Spleen (tissue), 7 donors: ENCODE data around the gene MFAP3L.

Experiments
- POLR2A ChIP-seq, 3 donors: fragments of 450-650 bp; IDR thresholded peaks; one replicate each; pipeline ENCODE4 v1.5.1; 2017; ENCODE audit warnings: antibody characterized with exemption in 3 of 3, mild to moderate bottlenecking in 1 of 3
- POLR2AphosphoS5 ChIP-seq, 3 donors: sonication (generic); formaldehyde crosslinking; IDR thresholded peaks; one replicate each; pipeline ENCODE4 v1.5.1; 2017; ENCODE audit warnings: antibody characterized with exemption in 3 of 3
- TF ChIP-seq, protein P1 (sequence below), 11 experiments: fragments of 200-600 bp in 7 of 11; fragments of 450-650 bp in 4 of 11; sonication (generic) in 4 of 11; IDR thresholded peaks in 8 of 11; conservative IDR thresholded peaks in 3 of 11; 1 replicate in 7 of 11; 2 replicates in 4 of 11; pipeline versions ENCODE4 v1.4.0 to v1.8.0; 2016 to 2021; ENCODE audit warnings: antibody characterized with exemption in 11 of 11, inconsistent platforms in 4 of 11, mild to moderate bottlenecking in 1 of 11
- donor health status: DM: no; HTN: no; CAD: no; lungs with moderate emphysema.
- donor health status: DM: no; HTN: no; CAD: no.
- donor health status: DM: no; HTN: no; CAD: no.

DNA sequence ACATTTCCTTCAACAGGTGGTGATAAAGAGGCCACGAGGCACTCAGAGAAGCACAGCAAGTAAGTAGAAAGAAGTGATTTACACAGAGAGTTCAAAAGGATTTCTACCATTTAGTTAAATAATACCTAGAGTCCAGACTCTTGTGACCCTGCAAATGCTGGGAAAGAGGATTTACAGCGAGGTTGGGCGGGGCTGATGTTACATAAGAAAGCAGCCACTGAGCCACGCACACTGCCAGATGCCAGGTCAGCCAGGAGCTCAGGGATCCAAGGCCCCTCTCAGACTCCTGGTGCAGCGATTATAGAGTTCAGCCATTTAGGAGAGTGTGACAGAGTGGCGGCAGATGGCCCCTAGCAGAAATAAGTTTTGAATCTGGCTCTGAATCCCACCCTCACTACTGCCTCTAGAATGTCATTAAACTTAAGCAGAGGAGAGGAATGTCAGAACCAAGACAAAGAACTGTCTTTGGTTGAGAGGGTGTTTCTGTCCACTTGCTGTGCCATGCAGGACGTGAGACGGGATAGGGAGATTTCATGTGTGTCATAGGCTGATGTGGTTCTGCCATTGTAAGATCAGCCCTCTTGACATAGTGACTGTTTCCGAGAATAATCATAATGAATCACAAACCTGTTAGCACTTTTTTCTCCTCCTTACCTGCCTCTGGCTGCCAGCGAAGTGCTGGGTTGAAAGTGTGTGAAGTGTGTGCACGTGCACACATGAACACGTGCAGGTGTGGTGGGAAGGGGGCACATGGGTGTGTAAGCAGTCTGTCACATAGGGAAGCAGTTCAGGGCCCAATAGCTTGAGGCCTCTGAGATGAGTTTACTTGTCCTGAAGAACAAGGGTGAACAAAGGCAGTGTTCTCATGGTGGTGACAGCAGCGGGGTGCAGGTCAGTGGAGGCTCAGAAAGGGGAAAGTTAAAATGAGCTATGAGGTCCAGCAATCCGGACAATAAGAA lies 50.1 kb downstream of the MFAP3L start:
- TF ChIP-seq POLR2A (IDR thresholded peaks at IDR 0.05) (no peak), POLR2AphosphoS5 (IDR thresholded peaks at IDR 0.05) (no peak)
- TF ChIP-seq, protein P1, sequence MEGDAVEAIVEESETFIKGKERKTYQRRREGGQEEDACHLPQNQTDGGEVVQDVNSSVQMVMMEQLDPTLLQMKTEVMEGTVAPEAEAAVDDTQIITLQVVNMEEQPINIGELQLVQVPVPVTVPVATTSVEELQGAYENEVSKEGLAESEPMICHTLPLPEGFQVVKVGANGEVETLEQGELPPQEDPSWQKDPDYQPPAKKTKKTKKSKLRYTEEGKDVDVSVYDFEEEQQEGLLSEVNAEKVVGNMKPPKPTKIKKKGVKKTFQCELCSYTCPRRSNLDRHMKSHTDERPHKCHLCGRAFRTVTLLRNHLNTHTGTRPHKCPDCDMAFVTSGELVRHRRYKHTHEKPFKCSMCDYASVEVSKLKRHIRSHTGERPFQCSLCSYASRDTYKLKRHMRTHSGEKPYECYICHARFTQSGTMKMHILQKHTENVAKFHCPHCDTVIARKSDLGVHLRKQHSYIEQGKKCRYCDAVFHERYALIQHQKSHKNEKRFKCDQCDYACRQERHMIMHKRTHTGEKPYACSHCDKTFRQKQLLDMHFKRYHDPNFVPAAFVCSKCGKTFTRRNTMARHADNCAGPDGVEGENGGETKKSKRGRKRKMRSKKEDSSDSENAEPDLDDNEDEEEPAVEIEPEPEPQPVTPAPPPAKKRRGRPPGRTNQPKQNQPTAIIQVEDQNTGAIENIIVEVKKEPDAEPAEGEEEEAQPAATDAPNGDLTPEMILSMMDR (IDR thresholded peaks at IDR 0.05 in 8 of 11, conservative IDR thresholded peaks at IDR 0.05 in 3 of 11) = no peak
